ENCODE results near the gene MATR3. TPM values are rescaled to one million over a fixed set of nuclear protein-coding genes. Genes with fewer than 3 reads are reported as not detected.

The MATR3 gene
- total and polyA plus RNA-seq, 10 of the 15 experiments (the other 5 are each of a cell fraction or from before 2014, with no cell fraction given): 134 to 401 (median 221) TPM

DNA sequence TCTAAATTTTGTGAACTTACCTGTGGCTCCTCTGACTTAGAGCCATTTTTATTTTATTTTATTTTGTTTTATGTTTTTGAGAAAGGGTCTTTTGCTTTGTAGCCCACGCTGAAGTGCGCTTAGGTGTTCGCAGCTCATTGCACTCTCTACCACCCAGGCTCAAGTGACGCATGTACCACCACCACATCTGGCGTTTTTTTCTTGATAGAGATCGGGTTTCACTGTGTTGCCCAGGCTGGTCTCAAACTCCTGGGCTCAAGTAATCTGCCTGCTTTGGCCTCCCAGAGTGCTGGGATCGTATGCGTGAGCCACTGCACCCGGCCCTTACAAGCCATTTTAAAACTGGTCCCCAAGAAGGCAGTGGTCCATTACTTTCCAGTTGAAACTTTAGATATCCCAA, 18.5 kb downstream of the MATR3 start:
- SMC1A ChIA-PET (ENCODE audit: uncharacterized antibody, unreplicated experiment): interaction anchor here (0.8 to 2.6 kb wide), 6 partner anchors 9 to 61 kb away, joined by 3 to 10 read pairs (median 6); no protein-coding TSS in a partner anchor
- Histone ChIP-seq H2AFZ (ENCODE audit: control insufficient read depth, low read depth, low read length) (no peak overlapping the region), H3K4me2 (ENCODE audit: control insufficient read depth, insufficient read depth) (no peak overlapping the region), H3K9ac (ENCODE audit: control insufficient read depth, insufficient read depth, low read length) (no peak overlapping the region), H3K4me3 (no peak overlapping the region), H3K36me3 (ENCODE audit: control insufficient read depth in 2 of 2, insufficient read depth in 2 of 2, low read length in 1 of 2) (peaks cover 4 to 13% of the 10 kb centered on the region in 2 experiments), H3K27me3 (replicated peaks in 1 of 2; ENCODE audit: control insufficient read depth in 2 of 2, insufficient read depth in 2 of 2, low read length in 1 of 2) (no peaks in the 10 kb centered on the region), H3K4me1 (ENCODE audit: control insufficient read depth, insufficient read depth, low read length) (no peaks in the 10 kb centered on the region), H3K27ac (ENCODE audit: control insufficient read depth, insufficient read depth) (no peak overlapping the region), H4K20me1 (ENCODE audit: control insufficient read depth, insufficient read depth) (peaks cover 6% of the 10 kb centered on the region), H3K79me2 (ENCODE audit: control insufficient read depth, insufficient read depth, low read length) (peaks cover 93% of the 10 kb centered on the region), H3K9me3 (replicated peaks; ENCODE audit: control insufficient read depth, insufficient read depth, low read length) (no peaks in the 10 kb centered on the region)
- intact Hi-C loops (cut with micrococcal nuclease; ENCODE audit: unreplicated experiment) (no loop called here), in situ Hi-C loops (cut with MboI) (no loop called here)
- POLR2A ChIA-PET: interaction anchor here (0.5 to 2.1 kb wide), 6 partner anchors 8 to 119 kb away, joined by 3 to 7 read pairs (median 4); no protein-coding TSS in a partner anchor
- RAD21 ChIA-PET (ENCODE audit: unreplicated experiment): interaction anchor here (0.6 to 2.0 kb wide), 2 partner anchors 61 to 104 kb away, joined by 3 to 6 read pairs; no protein-coding TSS in a partner anchor
- FAIRE-seq (no peak), ATAC-seq (no peak), DNase-seq (ENCODE audit: low read depth, low spot score) (no peak)
- no TSS peak for BruUV-seq (replicated peaks)
- CTCF ChIA-PET: interaction anchor here (0.9 to 2.5 kb wide), 5 partner anchors 9 to 30 kb away, joined by 3 to 11 read pairs (median 4); partner anchors contain the start of gene PAIP2
- no peak for TF ChIP-seq SMC3 (IDR thresholded peaks at IDR 0.05; ENCODE audit: borderline replicate concordance, low read length)
- 0 out of 2 replicates have a peak, but pooled peaks have one; percentile 31 for TF ChIP-seq POLR2AphosphoS5 (IDR thresholded peaks at IDR 0.05; ENCODE audit: low read length)
- TF ChIP-seq, protein P1, sequence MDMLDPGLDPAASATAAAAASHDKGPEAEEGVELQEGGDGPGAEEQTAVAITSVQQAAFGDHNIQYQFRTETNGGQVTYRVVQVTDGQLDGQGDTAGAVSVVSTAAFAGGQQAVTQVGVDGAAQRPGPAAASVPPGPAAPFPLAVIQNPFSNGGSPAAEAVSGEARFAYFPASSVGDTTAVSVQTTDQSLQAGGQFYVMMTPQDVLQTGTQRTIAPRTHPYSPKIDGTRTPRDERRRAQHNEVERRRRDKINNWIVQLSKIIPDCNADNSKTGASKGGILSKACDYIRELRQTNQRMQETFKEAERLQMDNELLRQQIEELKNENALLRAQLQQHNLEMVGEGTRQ (IDR thresholded peaks at IDR 0.05; ENCODE audit: borderline replicate concordance, low read depth, low read length): no peak
- TF ChIP-seq HDAC2 (IDR thresholded peaks at IDR 0.05): no peak
- 87% methylated on average over 9 of the region's 9 CpGs for WGBS (ENCODE audit: insufficient coverage, insufficient replicate concordance, low lambda C conversion rate, missing lambda C conversion rate)

DNA sequence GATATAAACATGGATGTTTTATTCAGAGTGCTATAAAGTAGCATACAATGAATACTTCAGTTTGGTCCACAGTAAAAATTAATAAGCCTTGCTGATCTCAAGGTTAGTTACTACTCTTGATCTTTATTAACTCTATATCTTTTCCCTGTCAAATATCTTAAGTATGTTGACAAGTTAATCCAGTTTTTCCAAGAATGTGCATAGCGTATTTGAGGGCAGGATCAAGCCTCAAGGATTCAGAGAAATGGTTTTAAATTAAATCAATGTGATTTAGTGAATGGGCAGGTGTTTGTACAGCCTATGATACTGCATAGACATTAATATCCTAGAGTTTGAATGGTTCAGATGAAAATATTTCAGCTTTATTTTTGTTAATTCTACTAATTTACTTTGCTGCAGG, 20.7 kb downstream of the MATR3 start:
- peaks cover 2% of the 10 kb centered on the region for H4K20me1 ChIP-seq (ENCODE audit: control insufficient read depth, insufficient read depth)
- TF ChIP-seq, protein P2, sequence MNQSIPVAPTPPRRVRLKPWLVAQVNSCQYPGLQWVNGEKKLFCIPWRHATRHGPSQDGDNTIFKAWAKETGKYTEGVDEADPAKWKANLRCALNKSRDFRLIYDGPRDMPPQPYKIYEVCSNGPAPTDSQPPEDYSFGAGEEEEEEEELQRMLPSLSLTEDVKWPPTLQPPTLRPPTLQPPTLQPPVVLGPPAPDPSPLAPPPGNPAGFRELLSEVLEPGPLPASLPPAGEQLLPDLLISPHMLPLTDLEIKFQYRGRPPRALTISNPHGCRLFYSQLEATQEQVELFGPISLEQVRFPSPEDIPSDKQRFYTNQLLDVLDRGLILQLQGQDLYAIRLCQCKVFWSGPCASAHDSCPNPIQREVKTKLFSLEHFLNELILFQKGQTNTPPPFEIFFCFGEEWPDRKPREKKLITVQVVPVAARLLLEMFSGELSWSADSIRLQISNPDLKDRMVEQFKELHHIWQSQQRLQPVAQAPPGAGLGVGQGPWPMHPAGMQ (IDR thresholded peaks at IDR 0.05; ENCODE audit: borderline replicate concordance): no peak
- TF ChIP-seq SIX5 (IDR thresholded peaks at IDR 0.05; ENCODE audit: low read depth, low read length, severe bottlenecking) (no peak), SIN3A (IDR thresholded peaks at IDR 0.05; ENCODE audit: low read depth, low read length) (no peak), CREM (IDR thresholded peaks at IDR 0.05; ENCODE audit: low read depth) (no peak), TBL1XR1 (IDR thresholded peaks at IDR 0.05; ENCODE audit: low read depth, low read length) (no peak)
- TF ChIP-seq, protein P3, sequence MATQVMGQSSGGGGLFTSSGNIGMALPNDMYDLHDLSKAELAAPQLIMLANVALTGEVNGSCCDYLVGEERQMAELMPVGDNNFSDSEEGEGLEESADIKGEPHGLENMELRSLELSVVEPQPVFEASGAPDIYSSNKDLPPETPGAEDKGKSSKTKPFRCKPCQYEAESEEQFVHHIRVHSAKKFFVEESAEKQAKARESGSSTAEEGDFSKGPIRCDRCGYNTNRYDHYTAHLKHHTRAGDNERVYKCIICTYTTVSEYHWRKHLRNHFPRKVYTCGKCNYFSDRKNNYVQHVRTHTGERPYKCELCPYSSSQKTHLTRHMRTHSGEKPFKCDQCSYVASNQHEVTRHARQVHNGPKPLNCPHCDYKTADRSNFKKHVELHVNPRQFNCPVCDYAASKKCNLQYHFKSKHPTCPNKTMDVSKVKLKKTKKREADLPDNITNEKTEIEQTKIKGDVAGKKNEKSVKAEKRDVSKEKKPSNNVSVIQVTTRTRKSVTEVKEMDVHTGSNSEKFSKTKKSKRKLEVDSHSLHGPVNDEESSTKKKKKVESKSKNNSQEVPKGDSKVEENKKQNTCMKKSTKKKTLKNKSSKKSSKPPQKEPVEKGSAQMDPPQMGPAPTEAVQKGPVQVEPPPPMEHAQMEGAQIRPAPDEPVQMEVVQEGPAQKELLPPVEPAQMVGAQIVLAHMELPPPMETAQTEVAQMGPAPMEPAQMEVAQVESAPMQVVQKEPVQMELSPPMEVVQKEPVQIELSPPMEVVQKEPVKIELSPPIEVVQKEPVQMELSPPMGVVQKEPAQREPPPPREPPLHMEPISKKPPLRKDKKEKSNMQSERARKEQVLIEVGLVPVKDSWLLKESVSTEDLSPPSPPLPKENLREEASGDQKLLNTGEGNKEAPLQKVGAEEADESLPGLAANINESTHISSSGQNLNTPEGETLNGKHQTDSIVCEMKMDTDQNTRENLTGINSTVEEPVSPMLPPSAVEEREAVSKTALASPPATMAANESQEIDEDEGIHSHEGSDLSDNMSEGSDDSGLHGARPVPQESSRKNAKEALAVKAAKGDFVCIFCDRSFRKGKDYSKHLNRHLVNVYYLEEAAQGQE (IDR thresholded peaks at IDR 0.05; ENCODE audit: low read depth, low read length): no peak

More for the DNA sequence above, 20.7 kb downstream of the MATR3 start:
- peaks cover 72% of the 10 kb centered on the region for H3K79me2 ChIP-seq (ENCODE audit: control insufficient read depth, insufficient read depth, low read length)
- H2AFZ ChIP-seq (ENCODE audit: control insufficient read depth, low read depth, low read length): no peak overlapping the region
- H3K27me3 ChIP-seq (replicated peaks in 1 of 2; ENCODE audit: control insufficient read depth in 2 of 2, insufficient read depth in 2 of 2, low read length in 1 of 2): no peaks in the 10 kb centered on the region
- 96% methylated on average over 1 of the region's 1 CpG for WGBS (ENCODE audit: insufficient coverage, insufficient replicate concordance, low lambda C conversion rate, missing lambda C conversion rate)
- BruUV-seq (replicated peaks): no TSS peak
- H3K9me3 ChIP-seq (replicated peaks; ENCODE audit: control insufficient read depth, insufficient read depth, low read length): no peaks in the 10 kb centered on the region
- ChIA-PET CTCF (interaction anchor here (0.8 kb wide), 1 partner anchor 63 kb away, joined by 4 read pairs; no protein-coding TSS in a partner anchor), SMC1A (ENCODE audit: uncharacterized antibody, unreplicated experiment) (no interaction called here), POLR2A (interaction anchor here (0.7 to 1.7 kb wide), 2 partner anchors 14 to 63 kb away, joined by 3 read pairs; no protein-coding TSS in a partner anchor), RAD21 (ENCODE audit: unreplicated experiment) (no interaction called here)
- intact Hi-C loops (cut with micrococcal nuclease; ENCODE audit: unreplicated experiment): no loop called here
- H3K4me2 ChIP-seq (ENCODE audit: control insufficient read depth, insufficient read depth): no peak overlapping the region
- H3K4me3 ChIP-seq: no peak overlapping the region
- no peak for FAIRE-seq
- ATAC-seq: no peak
- H3K9ac ChIP-seq (ENCODE audit: control insufficient read depth, insufficient read depth, low read length): no peak overlapping the region
- in situ Hi-C loops (cut with MboI): no loop called here
- H3K4me1 ChIP-seq (ENCODE audit: control insufficient read depth, insufficient read depth, low read length): no peaks in the 10 kb centered on the region
- H3K27ac ChIP-seq (ENCODE audit: control insufficient read depth, insufficient read depth): no peak overlapping the region
- DNase-seq (ENCODE audit: low read depth, low spot score): no peak
- peaks cover 7 to 25% of the 10 kb centered on the region in 2 experiments for H3K36me3 ChIP-seq (ENCODE audit: control insufficient read depth in 2 of 2, insufficient read depth in 2 of 2, low read length in 1 of 2)
